Activated CD4-positive, alpha-beta T cell treated with anti-CD3 and anti-CD28 coated beads for 1 hour (primary cell): ENCODE results near the gene ALG11.

Experiments
- DNase-seq: peaks from one replicate; pipeline ENCODE4 v3.0.0-alpha.2; 2020

The ALG11 gene

GRCh38 chr13:51997641-51998330 is 14.4 kb upstream of the ALG11 start:
- DNase-seq, result no peak

GRCh38 chr13:51998723-51999509 is 13.3 kb upstream of the ALG11 start:
- no peak for DNase-seq

- no peak for DNase-seq
Observed at GRCh38 chr13:51999510-51999911, 12.7 kb upstream of the ALG11 start.

GRCh38 chr13:51999921-52000320 is 12.3 kb upstream of the ALG11 start:
- DNase-seq, result no peak

GRCh38 chr13:52001120-52001731 is 11.0 kb upstream of the ALG11 start:
- DNase-seq, result no peak

- no peak for DNase-seq
Observed at GRCh38 chr13:52002361-52002760, 9.8 kb upstream of the ALG11 start.

- no peak for DNase-seq
Observed at GRCh38 chr13:52003541-52003940, 8.7 kb upstream of the ALG11 start.

GRCh38 chr13:52004511-52005170 is 7.6 kb upstream of the ALG11 start:
- DNase-seq, result no peak

GRCh38 chr13:52005841-52006522 is 6.2 kb upstream of the ALG11 start:
- DNase-seq, result no peak

- no peak for DNase-seq
Observed at GRCh38 chr13:52006523-52007245, 5.5 kb upstream of the ALG11 start.

- DNase-seq, result no peak
Observed at GRCh38 chr13:52009946-52010345, 2.3 kb upstream of the ALG11 start.

GRCh38 chr13:52010890-52011631 is 1.1 kb upstream of the ALG11 start, which contains the start of gene ATP7B:
Gene ATP7B, minus strand, starts transcription at chr13:52011450. Its CDS starts 113 bp downstream, at chr13:52011337.
- DNase-seq, result no peak

- no peak for DNase-seq
Observed at GRCh38 chr13:52012512-52012836, 276 bp downstream of the ALG11 start.

- DNase-seq, result no peak
Observed at GRCh38 chr13:52016296-52016695, 4.1 kb downstream of the ALG11 start.

- no peak for DNase-seq
Observed at GRCh38 chr13:52020191-52020590, 8.0 kb downstream of the ALG11 start.

- no peak for DNase-seq
Observed at GRCh38 chr13:52022356-52022755, 10.2 kb downstream of the ALG11 start.

GRCh38 chr13:52024481-52024880 is 12.3 kb downstream of the ALG11 start, which contains the start of gene UTP14C:
Gene UTP14C, plus strand, starts transcription at chr13:52024691. Its CDS starts 4,114 bp downstream, at chr13:52028805.
- DNase-seq, result no peak

GRCh38 chr13:52025475-52026245 is 13.5 kb downstream of the ALG11 start:
- no peak for DNase-seq

- DNase-seq, result no peak
Observed at GRCh38 chr13:52026246-52026626, 14.0 kb downstream of the ALG11 start.

GRCh38 chr13:52027832-52028231 is 15.6 kb downstream of the ALG11 start:
- no peak for DNase-seq

GRCh38 chr13:52029569-52029968 is 17.4 kb downstream of the ALG11 start:
- no peak for DNase-seq
